HepG2 (cell line): ENCODE data around the gene OXLD1. TPM values are rescaled to one million over a fixed set of nuclear protein-coding genes. Genes with fewer than 3 reads are reported as not detected.

Source experiments
- ARHGAP35 ChIP-seq: sonication (generic); formaldehyde crosslinking; IDR thresholded peaks from 2 replicates; pipeline ENCODE4 v1.9.0; 2022; ENCODE audit warnings: mild to moderate bottlenecking, inconsistent platforms, moderate library complexity, missing genetic modification reagents, borderline replicate concordance
- ARID2 ChIP-seq: sonication (generic); formaldehyde crosslinking; IDR thresholded peaks from 2 replicates; pipeline ENCODE4 v1.8.1; 2022; ENCODE audit warnings: mild to moderate bottlenecking, missing genetic modification reagents, borderline replicate concordance
- ATAD3A ChIP-seq: sonication (generic); formaldehyde crosslinking; IDR thresholded peaks from 2 replicates; pipeline ENCODE4 v1.4.0; 2020; ENCODE audit warnings: missing genetic modification reagents
- GLI4 ChIP-seq: sonication (generic); formaldehyde crosslinking; IDR thresholded peaks from 2 replicates; pipeline ENCODE4 v1.5.1; 2020; ENCODE audit warnings: missing genetic modification reagents, mild to moderate bottlenecking, moderate library complexity, borderline replicate concordance
- HNF4A ChIP-seq: sonication (generic); formaldehyde crosslinking; IDR thresholded peaks from 2 replicates; pipeline ENCODE4 v1.4.0; 2020; ENCODE audit warnings: missing genetic modification reagents
- KDM4B ChIP-seq: sonication (generic); formaldehyde crosslinking; IDR thresholded peaks from 2 replicates; pipeline ENCODE4 v1.4.0; 2020; ENCODE audit warnings: missing genetic modification reagents
- KDM5A ChIP-seq: fragments of 200-600 bp; sonication (generic); IDR thresholded peaks from 2 replicates; pipeline ENCODE4 v1.7.0; 2018; ENCODE audit warnings: antibody characterized with exemption, mild to moderate bottlenecking, low read length, borderline replicate concordance
- KDM5B ChIP-seq: sonication (generic); formaldehyde crosslinking; IDR thresholded peaks from 2 replicates; pipeline ENCODE4 v1.4.0; 2020; ENCODE audit warnings: missing genetic modification reagents, mild to moderate bottlenecking, borderline replicate concordance
- MTA3 ChIP-seq: sonication (generic); formaldehyde crosslinking; IDR thresholded peaks from 2 replicates; pipeline ENCODE4 v1.4.0; 2020; ENCODE audit warnings: missing genetic modification reagents
- NONO ChIP-seq, 2 experiments: fragments of 450-650 bp in 1 of 2; sonication (generic) in 1 of 2; formaldehyde crosslinking in 1 of 2; IDR thresholded peaks in 1 of 2; conservative IDR thresholded peaks in 1 of 2; 2 replicates each; pipeline versions ENCODE4 v1.6.1 to v1.8.0; 2017 to 2022; ENCODE audit warnings: mild to moderate bottlenecking in 1 of 2, missing genetic modification reagents in 1 of 2, moderate library complexity in 1 of 2
- REPIN1 ChIP-seq: sonication (generic); formaldehyde crosslinking; IDR thresholded peaks from 2 replicates; pipeline ENCODE4 v1.8.0; 2022; ENCODE audit warnings: missing genetic modification reagents, low read depth, mild to moderate bottlenecking, borderline replicate concordance
- ZNF44 ChIP-seq: sonication (generic); formaldehyde crosslinking; IDR thresholded peaks from 2 replicates; pipeline ENCODE4 v1.5.1; 2020; ENCODE audit warnings: mild to moderate bottlenecking, missing genetic modification reagents
- ZNF530 ChIP-seq: sonication (generic); formaldehyde crosslinking; IDR thresholded peaks from 2 replicates; pipeline ENCODE4 v1.5.0; 2020; ENCODE audit warnings: low read depth, mild to moderate bottlenecking, missing genetic modification reagents
- ZNF550 ChIP-seq: sonication (generic); formaldehyde crosslinking; IDR thresholded peaks from 2 replicates; pipeline ENCODE4 v1.4.0; 2020; ENCODE audit warnings: mild to moderate bottlenecking, missing genetic modification reagents, borderline replicate concordance
- ZNF598 ChIP-seq: sonication (generic); formaldehyde crosslinking; IDR thresholded peaks from 2 replicates; pipeline ENCODE4 v1.5.1; 2020; ENCODE audit warnings: mild to moderate bottlenecking, missing genetic modification reagents, borderline replicate concordance
- ZNF614 ChIP-seq: IDR thresholded peaks from 2 replicates; pipeline ENCODE4 v1.6.1; 2018; ENCODE audit warnings: missing biosample characterization, missing genetic modification reagents, inconsistent platforms, borderline replicate concordance
- polyA plus RNA-seq, 8 experiments: library from polyadenylated mRNA; depleted of rRNA in 3 of 8; stranded (reverse) in 7 of 8; unstranded in 1 of 8; fragments of >200 nt; fragmentation: Illumina TruSeq in 4 of 8; extraction: Trizol in 4 of 8; gene quantifications; 2 replicates each; pipeline versions ENCODE4 v1.2.1 to v1.2.3, GENCODE V29; 2011 to 2016; ENCODE audit warnings: low read depth in 4 of 8, missing spikeins in 1 of 8, mixed read lengths in 1 of 8; ENCODE audit not compliant: insufficient read depth in 1 of 8
- total RNA-seq, 5 experiments: library from RNA; depleted of rRNA; stranded (reverse); fragments of >200 nt; fragmentation: Illumina TruSeq; extraction: Trizol; gene quantifications; 2 replicates each; pipeline ENCODE4 v1.2.3, GENCODE V29; 2016; ENCODE audit warnings: low read depth in 1 of 5
- TF ChIP-seq, protein P1 (sequence below), 2 experiments: sonication (generic) in 1 of 2; formaldehyde crosslinking in 1 of 2; IDR thresholded peaks; 2 replicates each; pipeline versions ENCODE4 v1.6.1 to v1.9.0; 2014 to 2022; ENCODE audit warnings: antibody characterized with exemption in 1 of 2, borderline replicate concordance in 1 of 2, inconsistent platforms in 1 of 2, low read depth in 1 of 2, missing genetic modification reagents in 1 of 2
- TF ChIP-seq, protein P2 (sequence below): sonication (generic); formaldehyde crosslinking; IDR thresholded peaks from 2 replicates; pipeline ENCODE4 v1.8.0; 2022; ENCODE audit warnings: mild to moderate bottlenecking, missing genetic modification reagents, moderate library complexity
- TF ChIP-seq, protein P3 (sequence below): sonication (generic); formaldehyde crosslinking; IDR thresholded peaks from 2 replicates; pipeline ENCODE4 v1.5.1; 2020; ENCODE audit warnings: mild to moderate bottlenecking, moderate library complexity, missing genetic modification reagents

OXLD1 gene
- total and polyA plus RNA-seq, 2 of the 13 experiments (the other 11 are each of a cell fraction or from before 2014, with no cell fraction given), result 27.1 to 37.5 TPM

DNA sequence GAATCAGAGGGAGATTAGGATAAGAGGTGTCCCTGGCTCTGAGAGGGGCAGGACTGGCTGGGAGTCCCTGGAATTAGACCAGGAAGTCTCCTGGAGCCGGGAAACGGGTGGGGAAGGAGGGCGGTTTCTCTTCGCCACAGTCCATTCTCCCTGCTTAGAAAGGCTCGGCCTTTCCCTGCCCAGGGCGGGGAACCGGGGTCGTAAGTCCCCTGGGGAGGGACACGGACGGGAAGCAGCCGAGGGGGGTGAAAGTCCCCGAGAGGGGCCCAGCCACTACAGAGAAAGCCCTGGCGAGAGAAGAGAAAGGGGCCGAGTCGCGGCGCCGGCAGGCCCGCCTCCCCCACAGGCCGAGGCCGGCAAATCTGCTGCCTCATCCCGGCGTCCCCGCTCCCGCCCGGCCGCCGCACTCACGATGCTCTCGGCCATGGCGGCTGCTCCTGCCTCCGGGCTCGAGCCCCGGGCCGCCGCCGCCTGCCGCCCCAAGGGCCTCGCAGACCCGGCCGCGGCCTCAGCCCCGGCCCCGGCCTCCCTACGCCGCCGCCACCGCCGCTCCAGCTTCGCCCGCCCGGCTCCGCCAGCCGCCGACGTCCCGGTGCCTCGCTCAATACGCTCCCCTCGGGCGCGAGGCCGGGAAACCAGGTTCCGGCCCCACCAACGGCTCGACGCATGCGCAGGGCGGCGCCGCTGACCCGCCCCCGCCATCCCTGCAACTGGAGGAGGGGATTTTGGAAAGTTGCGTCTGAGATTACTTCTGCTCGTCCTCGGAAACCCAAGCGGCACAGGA is 29.7 kb downstream of the OXLD1 start, which contains the start of the genes NPLOC4 and TSPAN10 (continued):
- TF ChIP-seq, protein P1, sequence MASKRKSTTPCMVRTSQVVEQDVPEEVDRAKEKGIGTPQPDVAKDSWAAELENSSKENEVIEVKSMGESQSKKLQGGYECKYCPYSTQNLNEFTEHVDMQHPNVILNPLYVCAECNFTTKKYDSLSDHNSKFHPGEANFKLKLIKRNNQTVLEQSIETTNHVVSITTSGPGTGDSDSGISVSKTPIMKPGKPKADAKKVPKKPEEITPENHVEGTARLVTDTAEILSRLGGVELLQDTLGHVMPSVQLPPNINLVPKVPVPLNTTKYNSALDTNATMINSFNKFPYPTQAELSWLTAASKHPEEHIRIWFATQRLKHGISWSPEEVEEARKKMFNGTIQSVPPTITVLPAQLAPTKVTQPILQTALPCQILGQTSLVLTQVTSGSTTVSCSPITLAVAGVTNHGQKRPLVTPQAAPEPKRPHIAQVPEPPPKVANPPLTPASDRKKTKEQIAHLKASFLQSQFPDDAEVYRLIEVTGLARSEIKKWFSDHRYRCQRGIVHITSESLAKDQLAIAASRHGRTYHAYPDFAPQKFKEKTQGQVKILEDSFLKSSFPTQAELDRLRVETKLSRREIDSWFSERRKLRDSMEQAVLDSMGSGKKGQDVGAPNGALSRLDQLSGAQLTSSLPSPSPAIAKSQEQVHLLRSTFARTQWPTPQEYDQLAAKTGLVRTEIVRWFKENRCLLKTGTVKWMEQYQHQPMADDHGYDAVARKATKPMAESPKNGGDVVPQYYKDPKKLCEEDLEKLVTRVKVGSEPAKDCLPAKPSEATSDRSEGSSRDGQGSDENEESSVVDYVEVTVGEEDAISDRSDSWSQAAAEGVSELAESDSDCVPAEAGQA (IDR thresholded peaks at IDR 0.05; ENCODE audit: low read depth), result peak; percentile 92
- TF ChIP-seq, protein P1 (CRISPR knock-in tag; IDR thresholded peaks at IDR 0.05; ENCODE audit: borderline replicate concordance), result peak; percentile 81; the same call in 1 of the 2 replicates
- peak; percentile 92; the same call in 1 of the 2 replicates for TF ChIP-seq ZNF614 (CRISPR knock-in tag)
- peak; percentile 93 for TF ChIP-seq KDM5A
- TF ChIP-seq REPIN1 (CRISPR knock-in tag), result peak; percentile 87
- TF ChIP-seq NONO (IDR thresholded peaks at IDR 0.05), result no peak
- peak; percentile 98 for TF ChIP-seq NONO (CRISPR knock-in tag; conservative IDR thresholded peaks at IDR 0.05)
- TF ChIP-seq, protein P2, sequence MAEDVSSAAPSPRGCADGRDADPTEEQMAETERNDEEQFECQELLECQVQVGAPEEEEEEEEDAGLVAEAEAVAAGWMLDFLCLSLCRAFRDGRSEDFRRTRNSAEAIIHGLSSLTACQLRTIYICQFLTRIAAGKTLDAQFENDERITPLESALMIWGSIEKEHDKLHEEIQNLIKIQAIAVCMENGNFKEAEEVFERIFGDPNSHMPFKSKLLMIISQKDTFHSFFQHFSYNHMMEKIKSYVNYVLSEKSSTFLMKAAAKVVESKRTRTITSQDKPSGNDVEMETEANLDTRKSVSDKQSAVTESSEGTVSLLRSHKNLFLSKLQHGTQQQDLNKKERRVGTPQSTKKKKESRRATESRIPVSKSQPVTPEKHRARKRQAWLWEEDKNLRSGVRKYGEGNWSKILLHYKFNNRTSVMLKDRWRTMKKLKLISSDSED (CRISPR knock-in tag), result no peak
- no peak for TF ChIP-seq ARID2 (CRISPR knock-in tag)
- no peak for TF ChIP-seq ATAD3A (CRISPR knock-in tag)
- TF ChIP-seq ZNF530 (CRISPR knock-in tag), result peak; percentile 89; the same call in 1 of the 2 replicates
- no peak for TF ChIP-seq ZNF44
- peak; percentile 94 for TF ChIP-seq KDM4B (CRISPR knock-in tag)
- peak; percentile 83; the same call in 1 of the 2 replicates for TF ChIP-seq KDM5B (CRISPR knock-in tag)
- no peak for TF ChIP-seq ZNF550 (CRISPR knock-in tag)
- TF ChIP-seq, protein P3, sequence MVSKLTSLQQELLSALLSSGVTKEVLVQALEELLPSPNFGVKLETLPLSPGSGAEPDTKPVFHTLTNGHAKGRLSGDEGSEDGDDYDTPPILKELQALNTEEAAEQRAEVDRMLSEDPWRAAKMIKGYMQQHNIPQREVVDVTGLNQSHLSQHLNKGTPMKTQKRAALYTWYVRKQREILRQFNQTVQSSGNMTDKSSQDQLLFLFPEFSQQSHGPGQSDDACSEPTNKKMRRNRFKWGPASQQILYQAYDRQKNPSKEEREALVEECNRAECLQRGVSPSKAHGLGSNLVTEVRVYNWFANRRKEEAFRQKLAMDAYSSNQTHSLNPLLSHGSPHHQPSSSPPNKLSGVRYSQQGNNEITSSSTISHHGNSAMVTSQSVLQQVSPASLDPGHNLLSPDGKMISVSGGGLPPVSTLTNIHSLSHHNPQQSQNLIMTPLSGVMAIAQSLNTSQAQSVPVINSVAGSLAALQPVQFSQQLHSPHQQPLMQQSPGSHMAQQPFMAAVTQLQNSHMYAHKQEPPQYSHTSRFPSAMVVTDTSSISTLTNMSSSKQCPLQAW (CRISPR knock-in tag), result no peak; the same call in 1 of the 2 replicates
- peak; percentile 32 for TF ChIP-seq HNF4A
- no peak for TF ChIP-seq ZNF598 (CRISPR knock-in tag)
- peak; percentile 93; the same call in 1 of the 2 replicates for TF ChIP-seq ARHGAP35 (CRISPR knock-in tag)
- TF ChIP-seq MTA3 (CRISPR knock-in tag), result no peak
- no peak for TF ChIP-seq GLI4 (CRISPR knock-in tag)
